NB4 (cell line): Measurements from ENCODE around the gene ODAD2.
"Not testable (repeated sequence)": the region's sequence is repeated elsewhere in the genome, so short reads cannot be mapped to it uniquely, and the experiment has no call there.

Source experiments
- DNase-seq: peaks from one replicate; pipeline ENCODE4 v3.0.0; 2010; ENCODE audit warnings: low read depth
- H3K4me3 ChIP-seq: one replicate; pipeline ENCODE4 v1.5.1; 2011; ENCODE audit warnings: mild to moderate bottlenecking, low read depth, low read length, moderate library complexity
- MYC ChIP-seq: IDR thresholded peaks from 2 replicates; pipeline ENCODE4 v1.6.1; 2011; ENCODE audit warnings: low read depth, low read length
- POLR2A ChIP-seq: IDR thresholded peaks from 2 replicates; pipeline ENCODE4 v1.6.1; 2011; ENCODE audit warnings: mild to moderate bottlenecking; ENCODE audit not compliant: insufficient read length; ENCODE audit errors: extremely low read depth
- TF ChIP-seq, protein P1 (sequence below): IDR thresholded peaks from one replicate; pipeline ENCODE4 v1.5.1; 2012; ENCODE audit warnings: low read depth, low read length
- TF ChIP-seq, protein P2 (sequence below): IDR thresholded peaks from 2 replicates; pipeline ENCODE4 v1.6.1; 2011; ENCODE audit warnings: low read depth, low read length

Gene ODAD2

DNA sequence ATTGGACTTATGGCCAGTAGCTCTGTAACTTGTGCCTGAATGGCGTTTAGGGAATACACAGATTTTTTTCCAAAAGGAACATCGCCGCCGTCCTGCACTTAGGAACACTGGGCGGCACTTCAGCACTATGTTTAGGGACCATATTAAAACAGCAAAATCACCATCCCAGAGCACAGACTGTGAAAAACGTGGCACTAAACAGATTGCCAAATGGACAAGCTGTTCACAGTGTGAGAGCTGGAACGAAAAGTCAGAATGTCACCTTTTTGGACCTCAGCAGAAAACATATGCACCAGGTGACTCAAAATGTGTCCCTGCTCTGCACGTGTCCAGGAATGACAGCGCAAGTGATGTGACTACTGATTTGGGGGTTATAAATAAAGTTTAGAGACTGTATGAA is 87.9 kb downstream of the ODAD2 start:
- TF ChIP-seq, protein P1, sequence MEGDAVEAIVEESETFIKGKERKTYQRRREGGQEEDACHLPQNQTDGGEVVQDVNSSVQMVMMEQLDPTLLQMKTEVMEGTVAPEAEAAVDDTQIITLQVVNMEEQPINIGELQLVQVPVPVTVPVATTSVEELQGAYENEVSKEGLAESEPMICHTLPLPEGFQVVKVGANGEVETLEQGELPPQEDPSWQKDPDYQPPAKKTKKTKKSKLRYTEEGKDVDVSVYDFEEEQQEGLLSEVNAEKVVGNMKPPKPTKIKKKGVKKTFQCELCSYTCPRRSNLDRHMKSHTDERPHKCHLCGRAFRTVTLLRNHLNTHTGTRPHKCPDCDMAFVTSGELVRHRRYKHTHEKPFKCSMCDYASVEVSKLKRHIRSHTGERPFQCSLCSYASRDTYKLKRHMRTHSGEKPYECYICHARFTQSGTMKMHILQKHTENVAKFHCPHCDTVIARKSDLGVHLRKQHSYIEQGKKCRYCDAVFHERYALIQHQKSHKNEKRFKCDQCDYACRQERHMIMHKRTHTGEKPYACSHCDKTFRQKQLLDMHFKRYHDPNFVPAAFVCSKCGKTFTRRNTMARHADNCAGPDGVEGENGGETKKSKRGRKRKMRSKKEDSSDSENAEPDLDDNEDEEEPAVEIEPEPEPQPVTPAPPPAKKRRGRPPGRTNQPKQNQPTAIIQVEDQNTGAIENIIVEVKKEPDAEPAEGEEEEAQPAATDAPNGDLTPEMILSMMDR, result no peak
- TF ChIP-seq POLR2A (no peak), MYC (no peak)
- TF ChIP-seq, protein P2, sequence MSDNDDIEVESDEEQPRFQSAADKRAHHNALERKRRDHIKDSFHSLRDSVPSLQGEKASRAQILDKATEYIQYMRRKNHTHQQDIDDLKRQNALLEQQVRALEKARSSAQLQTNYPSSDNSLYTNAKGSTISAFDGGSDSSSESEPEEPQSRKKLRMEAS, result no peak
- H3K4me3 ChIP-seq, result no peak overlapping the region
- no peak for DNase-seq

DNA sequence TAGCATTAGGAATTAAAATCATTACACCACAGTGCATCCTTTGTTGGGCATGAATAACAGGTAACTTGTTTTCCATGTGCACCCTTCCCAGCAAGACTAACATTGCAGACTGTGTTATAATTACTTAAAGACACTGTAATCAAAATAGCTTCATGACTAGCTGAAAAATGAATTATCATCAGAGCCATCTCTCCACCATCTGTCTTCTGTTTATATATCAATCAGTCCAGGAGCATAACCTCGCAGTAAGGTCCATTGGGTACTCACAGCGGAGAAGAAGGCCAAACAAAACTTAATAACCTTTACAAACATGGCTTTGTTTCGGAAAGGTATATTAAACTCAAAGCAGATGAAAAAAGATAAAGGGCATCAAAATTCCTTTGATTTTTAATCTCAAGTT is 90.6 kb downstream of the ODAD2 start:
- H3K4me3 ChIP-seq, result no peak overlapping the region
- TF ChIP-seq MYC, result no peak
- TF ChIP-seq POLR2A, result no peak
- TF ChIP-seq, protein P2, result no peak
- TF ChIP-seq, protein P1, result no peak
- no peak for DNase-seq

DNA sequence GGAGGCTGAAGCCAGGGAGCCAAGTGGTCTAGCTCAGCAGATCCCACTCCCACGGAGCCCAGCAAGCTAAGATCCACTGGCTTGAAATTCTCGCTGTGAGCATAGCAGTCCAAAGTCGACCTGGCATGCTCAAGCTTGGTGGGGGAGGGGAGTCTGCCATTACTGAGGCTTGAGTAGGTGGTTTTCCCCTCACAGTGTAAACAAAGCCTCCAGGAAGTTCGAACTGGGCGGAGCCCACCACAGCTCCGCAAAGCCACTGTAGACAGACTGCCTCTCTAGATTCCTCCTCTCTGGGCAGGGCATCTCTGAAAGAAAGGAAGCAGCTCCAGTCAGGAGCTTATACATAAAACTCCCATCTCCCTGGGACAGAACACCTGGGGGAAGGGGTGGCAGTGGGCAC is 99.4 kb downstream of the ODAD2 start:
- not testable (repeated sequence) for DNase-seq, H3K4me3 ChIP-seq

DNA sequence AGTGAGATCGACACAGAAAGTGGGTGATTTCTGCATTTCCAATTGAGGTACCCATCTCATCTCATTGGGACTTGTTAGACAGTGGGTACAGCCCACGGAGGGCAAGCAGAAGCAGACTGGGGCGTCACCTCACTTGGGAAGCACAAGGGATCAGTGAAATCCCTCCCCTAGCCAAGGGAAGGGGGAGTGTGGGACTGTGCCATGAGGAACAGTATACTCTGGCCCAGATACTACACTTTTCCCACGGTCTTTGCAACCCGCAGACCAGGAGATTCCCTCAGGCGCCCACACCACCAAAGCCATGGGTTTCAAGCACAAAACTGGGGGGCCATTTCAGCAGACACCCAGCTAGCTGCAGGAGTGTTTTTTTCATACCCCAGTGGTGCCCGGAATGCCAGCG is 99.8 kb downstream of the ODAD2 start:
- H3K4me3 ChIP-seq, result no peak overlapping the region
- TF ChIP-seq MYC, result no peak
- no peak for DNase-seq

DNA sequence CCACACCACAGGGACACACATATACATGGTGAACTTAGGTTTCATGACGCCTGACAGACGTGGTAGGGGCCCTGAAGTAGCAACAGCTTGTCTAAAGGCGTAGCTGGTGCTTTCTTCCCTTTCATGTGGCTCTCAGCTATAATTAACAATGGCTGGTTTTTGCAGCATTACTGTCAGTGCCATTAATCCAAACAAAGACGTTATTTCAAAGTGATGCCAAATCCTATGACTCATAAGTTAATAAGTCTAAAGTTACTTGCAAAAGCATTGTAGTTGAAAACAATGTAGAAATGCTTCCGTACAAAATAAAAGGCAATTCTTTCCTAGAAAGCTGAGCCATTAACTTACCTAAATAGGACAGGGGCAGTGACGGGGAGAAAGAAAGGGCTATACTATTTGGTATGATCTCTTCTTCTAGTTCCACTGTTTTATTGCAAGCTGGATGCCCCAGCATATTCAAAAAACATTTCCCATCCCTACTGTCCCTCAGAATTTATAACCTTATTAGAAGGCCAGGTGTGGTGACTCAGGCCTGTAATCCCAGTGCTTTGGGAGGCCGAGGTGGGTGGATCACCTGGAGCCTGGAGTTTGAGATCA is 105.4 kb downstream of the ODAD2 start:
- DNase-seq, result no peak
- TF ChIP-seq MYC (no peak), POLR2A (no peak)
- TF ChIP-seq, protein P2, result no peak
- TF ChIP-seq, protein P1, result no peak
- H3K4me3 ChIP-seq, result no peak overlapping the region

DNA sequence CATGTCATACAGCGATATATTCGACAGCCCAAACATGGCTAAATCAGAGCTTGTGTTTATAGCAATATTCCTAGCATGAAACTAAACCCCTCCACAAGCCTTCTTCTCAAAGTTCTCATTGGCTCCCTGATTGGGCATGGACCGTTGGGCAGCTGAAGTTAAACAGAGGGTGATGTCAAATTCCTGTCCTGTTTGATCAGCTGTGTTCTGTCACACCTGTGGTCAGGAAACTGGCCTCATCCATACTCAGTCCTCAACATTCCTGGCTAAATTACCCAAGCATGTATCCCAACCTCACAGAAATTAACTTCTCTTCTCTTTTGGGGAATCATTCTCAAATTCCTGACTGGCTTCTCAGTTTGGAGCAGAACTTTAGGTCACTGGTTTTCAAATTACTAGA is 107.9 kb downstream of the ODAD2 start:
- TF ChIP-seq POLR2A (no peak), MYC (no peak)
- TF ChIP-seq, protein P2, result no peak
- TF ChIP-seq, protein P1, result no peak
- no peak for DNase-seq
- H3K4me3 ChIP-seq, result no peak overlapping the region

DNA sequence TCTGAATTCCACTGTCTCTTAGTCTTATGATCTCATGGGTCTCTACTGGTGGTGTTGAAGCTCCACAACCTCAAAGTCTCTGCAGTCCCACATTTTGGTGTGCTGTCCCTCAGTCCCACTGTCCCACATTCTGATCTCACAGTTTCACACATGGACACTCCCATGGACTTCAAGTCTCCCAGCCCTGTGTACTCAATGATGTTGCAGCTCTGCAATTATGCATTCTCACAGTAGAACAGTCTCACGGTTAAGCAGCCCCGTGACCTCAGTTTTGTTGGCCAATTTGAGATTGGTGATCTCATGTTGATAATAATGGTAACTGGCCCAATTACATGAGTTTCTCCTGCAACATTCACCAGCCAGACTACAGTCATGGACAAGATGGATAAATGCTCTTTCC is 109.4 kb downstream of the ODAD2 start:
- TF ChIP-seq, protein P2, result no peak
- TF ChIP-seq POLR2A, result no peak
- TF ChIP-seq, protein P1, result no peak
- TF ChIP-seq MYC, result no peak
- DNase-seq, result no peak

More for the DNA sequence above, 109.4 kb downstream of the ODAD2 start:
- no peak overlapping the region for H3K4me3 ChIP-seq
